Pons (tissue), 1 donor: ENCODE measurements around the gene MGAT4D.
"Not testable (repeated sequence)": the region's sequence is repeated elsewhere in the genome, so short reads cannot be mapped to it uniquely, and the experiment has no call there.

Experiments
- DNase-seq: peaks from one replicate; pipeline ENCODE4 v3.0.0-alpha.2; 2016; ENCODE audit warnings: low spot score

Gene MGAT4D

GRCh38 chr4:140497747-140498636 is at the start of gene MGAT4D:
TSS of gene MGAT4D (minus strand) at chr4:140498293. CDS start at chr4:140498222, 71 bp downstream.
- no peak for DNase-seq

- no peak for DNase-seq
Measured at GRCh38 chr4:140533951-140534480, 35.9 kb upstream of the MGAT4D start.

GRCh38 chr4:140529434-140529833 is 31.3 kb upstream of the MGAT4D start:
- no peak for DNase-seq

- DNase-seq = peak; percentile 98
Measured at GRCh38 chr4:140523857-140524742, 26.0 kb upstream of the MGAT4D start, which contains the start of gene ELMOD2. TSS of gene ELMOD2 (plus strand) at chr4:140524168. CDS start at chr4:140525429, 1,261 bp downstream.

- no peak for DNase-seq
Measured at GRCh38 chr4:140523370-140523856, 25.3 kb upstream of the MGAT4D start.

GRCh38 chr4:140515423-140515822 is 17.3 kb upstream of the MGAT4D start:
- DNase-seq = no peak

- not testable (repeated sequence) for DNase-seq
Measured at GRCh38 chr4:140513765-140514164, 15.7 kb upstream of the MGAT4D start.

- DNase-seq = no peak
Measured at GRCh38 chr4:140504261-140504660, 6.2 kb upstream of the MGAT4D start.

GRCh38 chr4:140499391-140499790 is 1.3 kb upstream of the MGAT4D start:
- no peak for DNase-seq

- no peak for DNase-seq
Measured at GRCh38 chr4:140497405-140497746, 717 bp downstream of the MGAT4D start.

- no peak for DNase-seq
Measured at GRCh38 chr4:140485939-140486338, 12.2 kb downstream of the MGAT4D start.

- no peak for DNase-seq
Measured at GRCh38 chr4:140483445-140483844, 14.6 kb downstream of the MGAT4D start.

- DNase-seq = no peak
Measured at GRCh38 chr4:140472156-140472555, 25.9 kb downstream of the MGAT4D start.

- DNase-seq = peak; percentile 6
Measured at GRCh38 chr4:140469791-140470733, 28.0 kb downstream of the MGAT4D start.

- no peak for DNase-seq
Measured at GRCh38 chr4:140466146-140466545, 31.9 kb downstream of the MGAT4D start.

- no peak for DNase-seq
Measured at GRCh38 chr4:140463614-140464013, 34.5 kb downstream of the MGAT4D start.

GRCh38 chr4:140463182-140463581 is 34.9 kb downstream of the MGAT4D start:
- DNase-seq = no peak

- no peak for DNase-seq
Measured at GRCh38 chr4:140450352-140450751, 47.7 kb downstream of the MGAT4D start.

- no peak for DNase-seq
Measured at GRCh38 chr4:140448830-140449229, 49.3 kb downstream of the MGAT4D start.

GRCh38 chr4:140448162-140448561 is 49.9 kb downstream of the MGAT4D start:
- DNase-seq = no peak

GRCh38 chr4:140444347-140444746 is 53.7 kb downstream of the MGAT4D start:
- DNase-seq = not testable (repeated sequence)
